H1 (cell line): ENCODE measurements around the gene RAB25.

ENCODE experiments used
- POLR2A ChIP-seq, 2 experiments: IDR thresholded peaks; 1 replicate in 1 of 2; 2 replicates in 1 of 2; pipeline ENCODE4 v1.6.1; 2011; ENCODE audit warnings: low read depth in 2 of 2, low read length in 2 of 2, mild to moderate bottlenecking in 2 of 2; ENCODE audit errors: control extremely low read depth in 1 of 2
- YY1 ChIP-seq: IDR thresholded peaks from 2 replicates; pipeline ENCODE4 v1.6.1; 2011; ENCODE audit warnings: low read depth, mild to moderate bottlenecking, low read length

- TF ChIP-seq POLR2A (IDR thresholded peaks at IDR 0.05; ENCODE audit: control extremely low read depth in 1 of 2, low read depth in 2 of 2, low read length in 2 of 2), result no peak
- no peak for TF ChIP-seq YY1
Measured at GRCh38 chr1:156114919-156115513, 54.1 kb downstream of the RAB25 start.
